HepG2 (cell line): ENCODE data around the gene C11orf24. TPM values are rescaled to one million over a fixed set of nuclear protein-coding genes. Genes with fewer than 3 reads are reported as not detected.

Experiments
- ADNP ChIP-seq: sonication (generic); formaldehyde crosslinking; IDR thresholded peaks from 2 replicates; pipeline ENCODE4 v1.4.0; 2020; ENCODE audit warnings: missing genetic modification reagents
- ELF1 ChIP-seq: sonication (generic); formaldehyde crosslinking; IDR thresholded peaks from 2 replicates; pipeline ENCODE4 v1.4.0; 2020; ENCODE audit warnings: missing genetic modification reagents
- FOXA1 ChIP-seq, 2 experiments: fragments of 450-650 bp in 1 of 2; sonication (generic) in 1 of 2; formaldehyde crosslinking in 1 of 2; IDR thresholded peaks; 2 replicates each; pipeline versions ENCODE4 v1.4.0 to v1.6.1; 2016 to 2020; ENCODE audit warnings: missing genetic modification reagents in 1 of 2
- HES4 ChIP-seq: sonication (generic); formaldehyde crosslinking; IDR thresholded peaks from 2 replicates; pipeline ENCODE4 v1.9.0; 2021; ENCODE audit warnings: mild to moderate bottlenecking, missing genetic modification reagents, borderline replicate concordance
- HNF4A ChIP-seq: sonication (generic); formaldehyde crosslinking; IDR thresholded peaks from 2 replicates; pipeline ENCODE4 v1.4.0; 2020; ENCODE audit warnings: missing genetic modification reagents
- HNRNPL ChIP-seq: fragments of 200-400 bp; formaldehyde crosslinking; IDR thresholded peaks from 2 replicates; pipeline ENCODE4 v1.6.1; 2017; ENCODE audit warnings: mild to moderate bottlenecking, low read depth, low read length
- KLF11 ChIP-seq: IDR thresholded peaks from 2 replicates; pipeline ENCODE4 v1.6.1; 2016; ENCODE audit warnings: missing compliant biosample characterization
- LCORL ChIP-seq, 2 experiments: fragments of 450-650 bp in 1 of 2; sonication (generic) in 1 of 2; formaldehyde crosslinking in 1 of 2; IDR thresholded peaks; 2 replicates each; pipeline versions ENCODE4 v1.5.0 to v1.6.1; 2017 to 2020; ENCODE audit warnings: antibody characterized with exemption in 1 of 2, missing genetic modification reagents in 1 of 2
- MED13 ChIP-seq: sonication (generic); formaldehyde crosslinking; IDR thresholded peaks from 2 replicates; pipeline ENCODE4 v1.5.0; 2020; ENCODE audit warnings: missing genetic modification reagents
- MXD4 ChIP-seq: IDR thresholded peaks from 2 replicates; pipeline ENCODE4 v1.6.1; 2016; ENCODE audit warnings: mild to moderate bottlenecking, missing biosample characterization, missing genetic modification reagents
- MXI1 ChIP-seq: IDR thresholded peaks from 3 replicates; pipeline ENCODE4 v1.6.1; 2012; ENCODE audit warnings: low read depth, low read length, inconsistent platforms, borderline replicate concordance
- PTBP1 ChIP-seq: fragments of 200-400 bp; formaldehyde crosslinking; IDR thresholded peaks from 2 replicates; pipeline ENCODE4 v1.6.1; 2018; ENCODE audit warnings: low read length, low read depth; ENCODE audit not compliant: poor library complexity, severe bottlenecking
- RARA ChIP-seq: IDR thresholded peaks from 2 replicates; pipeline ENCODE4 v1.6.1; 2016; ENCODE audit warnings: missing genetic modification reagents, missing compliant biosample characterization
- SOX5 ChIP-seq: IDR thresholded peaks from 2 replicates; pipeline ENCODE4 v1.6.1; 2016; ENCODE audit warnings: borderline replicate concordance
- SYNCRIP ChIP-seq: fragments of 200-400 bp; formaldehyde crosslinking; IDR thresholded peaks from 2 replicates; pipeline ENCODE4 v1.6.1; 2018; ENCODE audit warnings: mild to moderate bottlenecking, low read depth, low read length; ENCODE audit not compliant: insufficient read depth
- TARDBP ChIP-seq: sonication (generic); formaldehyde crosslinking; IDR thresholded peaks from 2 replicates; pipeline ENCODE4 v1.8.0; 2022; ENCODE audit warnings: mild to moderate bottlenecking, missing genetic modification reagents
- ZFP1 ChIP-seq: IDR thresholded peaks from 2 replicates; pipeline ENCODE4 v1.6.1; 2016
- ZNF264 ChIP-seq: sonication (generic); formaldehyde crosslinking; IDR thresholded peaks from 2 replicates; pipeline ENCODE4 v1.4.0; 2020; ENCODE audit warnings: missing genetic modification reagents
- ZNF609 ChIP-seq: sonication (generic); formaldehyde crosslinking; IDR thresholded peaks from 2 replicates; pipeline ENCODE4 v1.4.0; 2020; ENCODE audit warnings: mild to moderate bottlenecking, missing genetic modification reagents, borderline replicate concordance
- ZNF614 ChIP-seq: IDR thresholded peaks from 2 replicates; pipeline ENCODE4 v1.6.1; 2018; ENCODE audit warnings: missing biosample characterization, missing genetic modification reagents, inconsistent platforms, borderline replicate concordance
- ZNF7 ChIP-seq: IDR thresholded peaks from 2 replicates; pipeline ENCODE4 v1.6.1; 2016; ENCODE audit warnings: missing biosample characterization, missing genetic modification reagents
- ZNF749 ChIP-seq: sonication (generic); formaldehyde crosslinking; IDR thresholded peaks from 2 replicates; pipeline ENCODE4 v1.8.0; 2022; ENCODE audit warnings: mild to moderate bottlenecking, missing genetic modification reagents, moderate library complexity, borderline replicate concordance
- polyA plus RNA-seq, 8 experiments: library from polyadenylated mRNA; depleted of rRNA in 3 of 8; stranded (reverse) in 7 of 8; unstranded in 1 of 8; fragments of >200 nt; fragmentation: Illumina TruSeq in 4 of 8; extraction: Trizol in 4 of 8; gene quantifications; 2 replicates each; pipeline versions ENCODE4 v1.2.1 to v1.2.3, GENCODE V29; 2011 to 2016; ENCODE audit warnings: low read depth in 4 of 8, missing spikeins in 1 of 8, mixed read lengths in 1 of 8; ENCODE audit not compliant: insufficient read depth in 1 of 8
- total RNA-seq, 5 experiments: library from RNA; depleted of rRNA; stranded (reverse); fragments of >200 nt; fragmentation: Illumina TruSeq; extraction: Trizol; gene quantifications; 2 replicates each; pipeline ENCODE4 v1.2.3, GENCODE V29; 2016; ENCODE audit warnings: low read depth in 1 of 5
- TF ChIP-seq, protein P1 (sequence below): IDR thresholded peaks from 2 replicates; pipeline ENCODE4 v1.6.1; 2016; ENCODE audit warnings: missing compliant biosample characterization, missing genetic modification reagents, borderline replicate concordance
- TF ChIP-seq, protein P2 (sequence below): sonication (generic); formaldehyde crosslinking; IDR thresholded peaks from 2 replicates; pipeline ENCODE4 v1.4.0; 2020; ENCODE audit warnings: missing genetic modification reagents, borderline replicate concordance

The C11orf24 gene
- total and polyA plus RNA-seq, 2 of the 13 experiments (the other 11 are each of a cell fraction or from before 2014, with no cell fraction given) = 52.9 to 55.5 TPM

DNA sequence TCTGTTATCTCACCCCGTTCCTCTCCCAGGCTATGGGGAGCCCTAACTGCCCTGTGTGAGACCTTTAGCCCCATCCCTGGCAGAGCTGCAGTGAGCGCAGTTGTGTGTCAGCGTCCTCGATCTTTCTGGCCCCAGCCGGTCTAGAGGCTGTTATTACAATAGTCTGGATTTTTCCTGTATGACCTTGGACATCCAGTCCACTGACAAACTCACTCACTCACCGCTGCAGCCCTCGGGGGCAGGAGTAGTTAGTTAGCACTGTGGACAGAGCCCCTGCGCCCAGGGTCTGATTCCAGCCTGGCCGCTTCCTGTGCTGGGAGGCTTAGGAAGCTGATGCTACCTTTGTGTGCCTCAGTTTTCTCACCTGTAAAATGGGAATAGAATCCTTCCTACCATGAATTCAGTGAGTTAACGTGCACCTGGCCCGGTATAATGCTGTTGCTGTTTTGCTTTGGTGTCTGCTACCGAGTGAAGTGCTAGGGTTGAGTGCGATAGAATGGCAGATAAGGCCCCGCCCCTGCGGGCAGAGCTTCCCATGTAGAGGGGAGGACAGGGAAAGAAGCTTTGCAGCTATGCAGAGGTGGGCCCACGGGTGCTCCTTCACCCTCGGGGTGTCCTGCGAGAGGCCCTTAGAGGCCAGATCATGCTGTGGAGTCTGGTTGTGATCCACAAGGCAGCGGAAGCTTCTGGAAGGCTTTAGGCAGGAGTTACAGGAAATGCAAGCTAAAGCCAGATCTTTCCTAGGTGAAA lies 43.6 kb upstream of the C11orf24 start (continued):
- TF ChIP-seq, protein P1, sequence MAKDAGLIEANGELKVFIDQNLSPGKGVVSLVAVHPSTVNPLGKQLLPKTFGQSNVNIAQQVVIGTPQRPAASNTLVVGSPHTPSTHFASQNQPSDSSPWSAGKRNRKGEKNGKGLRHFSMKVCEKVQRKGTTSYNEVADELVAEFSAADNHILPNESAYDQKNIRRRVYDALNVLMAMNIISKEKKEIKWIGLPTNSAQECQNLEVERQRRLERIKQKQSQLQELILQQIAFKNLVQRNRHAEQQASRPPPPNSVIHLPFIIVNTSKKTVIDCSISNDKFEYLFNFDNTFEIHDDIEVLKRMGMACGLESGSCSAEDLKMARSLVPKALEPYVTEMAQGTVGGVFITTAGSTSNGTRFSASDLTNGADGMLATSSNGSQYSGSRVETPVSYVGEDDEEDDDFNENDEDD (CRISPR knock-in tag) = 0 out of 2 replicates have a peak, but pooled peaks have one; percentile 18
- TF ChIP-seq ADNP (peak; percentile 97), SOX5 (CRISPR knock-in tag) (peak; percentile 85; the same call in 1 of the 2 replicates), ZNF264 (peak; percentile 80), HNF4A (peak; percentile 86), TARDBP (peak; percentile 80), MXD4 (CRISPR knock-in tag) (peak; percentile 71; the same call in 1 of the 2 replicates), PTBP1 (no peak), MED13 (CRISPR knock-in tag) (0 out of 2 replicates have a peak, but pooled peaks have one; percentile 39), HES4 (CRISPR knock-in tag) (no peak), ZFP1 (CRISPR knock-in tag) (no peak), ZNF749 (CRISPR knock-in tag) (no peak), ELF1 (CRISPR knock-in tag) (0 out of 2 replicates have a peak, but pooled peaks have one; percentile 43), MXI1 (peak; percentile 57; the same call in 1 of the 3 replicates), RARA (peak; percentile 88), SYNCRIP (no peak), ZNF7 (CRISPR knock-in tag) (0 out of 2 replicates have a peak, but pooled peaks have one; percentile 1), KLF11 (CRISPR knock-in tag) (peak; percentile 45), FOXA1 (IDR thresholded peaks at IDR 0.05) (no peak), FOXA1 (CRISPR knock-in tag; IDR thresholded peaks at IDR 0.05) (peak; percentile 61), HNRNPL (0 out of 2 replicates have a peak, but pooled peaks have one; percentile 28), ZNF614 (CRISPR knock-in tag) (peak; percentile 91), LCORL (IDR thresholded peaks at IDR 0.05) (no peak), LCORL (CRISPR knock-in tag; IDR thresholded peaks at IDR 0.05) (peak; percentile 90), ZNF609 (CRISPR knock-in tag) (peak; percentile 88)
- TF ChIP-seq, protein P2, sequence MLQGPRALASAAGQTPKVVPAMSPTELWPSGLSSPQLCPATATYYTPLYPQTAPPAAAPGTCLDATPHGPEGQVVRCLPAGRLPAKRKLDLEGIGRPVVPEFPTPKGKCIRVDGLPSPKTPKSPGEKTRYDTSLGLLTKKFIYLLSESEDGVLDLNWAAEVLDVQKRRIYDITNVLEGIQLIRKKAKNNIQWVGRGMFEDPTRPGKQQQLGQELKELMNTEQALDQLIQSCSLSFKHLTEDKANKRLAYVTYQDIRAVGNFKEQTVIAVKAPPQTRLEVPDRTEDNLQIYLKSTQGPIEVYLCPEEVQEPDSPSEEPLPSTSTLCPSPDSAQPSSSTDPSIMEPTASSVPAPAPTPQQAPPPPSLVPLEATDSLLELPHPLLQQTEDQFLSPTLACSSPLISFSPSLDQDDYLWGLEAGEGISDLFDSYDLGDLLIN = no peak
